GM19468 (cell line): ENCODE results near the gene TMEM38B.

Source experiments
- ATAC-seq: cut with Tn5 transposase; IDR thresholded peaks from one replicate; pipeline ENCODE4 v1.9.1; 2021; ENCODE audit warnings: mild to moderate bottlenecking, moderate library complexity, moderate number of reproducible peaks; ENCODE audit not compliant: unreplicated experiment; ENCODE audit errors: extremely low read depth

TMEM38B gene

GRCh38 chr9:105818903-105819302 lies 124.6 kb downstream of the TMEM38B start:
- ATAC-seq: no peak

- no peak for ATAC-seq
Observed at GRCh38 chr9:105822814-105823213, 128.5 kb downstream of the TMEM38B start.
